ENCODE results near the gene DDIT4.
"Not testable (repeated sequence)": the region's sequence is repeated elsewhere in the genome, so short reads cannot be mapped to it uniquely, and the experiment has no call there.

Gene DDIT4

GRCh38 chr10:72297281-72297804, 23.6 kb downstream of the DDIT4 start:
- Histone ChIP-seq H3K27ac (peak overlapping the region; percentile 89), H3K27me3 (ENCODE audit: insufficient read depth, low read depth, severe bottlenecking) (no peaks in the 10 kb centered on the region), H3K4me3 (ENCODE audit: low read depth, low read length) (peak overlapping the region; percentile 55), H3K9me3 (ENCODE audit: severe bottlenecking) (no peaks in the 10 kb centered on the region), H3K36me3 (no peaks in the 10 kb centered on the region)
- DNase-seq: no peak
- TF ChIP-seq CTCF (IDR thresholded peaks at IDR 0.05; ENCODE audit: low read depth, low read length): no peak

GRCh38 chr10:72297805-72298591, 24.3 kb downstream of the DDIT4 start:
- no peak for TF ChIP-seq CTCF (IDR thresholded peaks at IDR 0.05; ENCODE audit: low read depth, low read length)
- no peaks in the 10 kb centered on the region for H3K36me3 ChIP-seq
- H3K4me3 ChIP-seq (ENCODE audit: low read depth, low read length): peak overlapping the region; percentile 55
- peak overlapping the region; percentile 89 for H3K27ac ChIP-seq
- no peaks in the 10 kb centered on the region for H3K27me3 ChIP-seq (ENCODE audit: insufficient read depth, low read depth, severe bottlenecking)
- H3K9me3 ChIP-seq (ENCODE audit: severe bottlenecking): no peaks in the 10 kb centered on the region
- DNase-seq: peak; percentile 99

- no peaks in the 10 kb centered on the region for H3K27me3 ChIP-seq (ENCODE audit: insufficient read depth, low read depth, severe bottlenecking)
- no peaks in the 10 kb centered on the region for H3K36me3 ChIP-seq
- H3K9me3 ChIP-seq (ENCODE audit: severe bottlenecking): no peaks in the 10 kb centered on the region
- DNase-seq: no peak
- TF ChIP-seq CTCF (IDR thresholded peaks at IDR 0.05; ENCODE audit: low read depth, low read length): no peak
- H3K4me3 ChIP-seq (ENCODE audit: low read depth, low read length): peak overlapping the region; percentile 55; the same call in 1 of the 2 replicates
- H3K27ac ChIP-seq: peak overlapping the region; percentile 89
Measured at GRCh38 chr10:72298592-72299519, 25.1 kb downstream of the DDIT4 start.

GRCh38 chr10:72303424-72304128, 29.9 kb downstream of the DDIT4 start:
- H3K4me3 ChIP-seq (ENCODE audit: low read depth, low read length): no peak overlapping the region
- no peak for DNase-seq
- no peaks in the 10 kb centered on the region for H3K27me3 ChIP-seq (ENCODE audit: insufficient read depth, low read depth, severe bottlenecking)
- no peaks in the 10 kb centered on the region for H3K9me3 ChIP-seq (ENCODE audit: severe bottlenecking)
- no peaks in the 10 kb centered on the region for H3K36me3 ChIP-seq
- TF ChIP-seq CTCF (IDR thresholded peaks at IDR 0.05; ENCODE audit: low read depth, low read length): no peak
- H3K27ac ChIP-seq: no peak overlapping the region

GRCh38 chr10:72306215-72306760, 32.6 kb downstream of the DDIT4 start:
- no peaks in the 10 kb centered on the region for H3K27me3 ChIP-seq (ENCODE audit: insufficient read depth, low read depth, severe bottlenecking)
- no peaks in the 10 kb centered on the region for H3K36me3 ChIP-seq
- H3K4me3 ChIP-seq (ENCODE audit: low read depth, low read length): no peak overlapping the region
- H3K27ac ChIP-seq: no peak overlapping the region
- TF ChIP-seq CTCF (IDR thresholded peaks at IDR 0.05; ENCODE audit: low read depth, low read length): no peak
- DNase-seq: no peak
- no peaks in the 10 kb centered on the region for H3K9me3 ChIP-seq (ENCODE audit: severe bottlenecking)

GRCh38 chr10:72307711-72308110, 34.0 kb downstream of the DDIT4 start:
- H3K27ac ChIP-seq; DNase-seq; H3K9me3 ChIP-seq (ENCODE audit: severe bottlenecking); H3K36me3 ChIP-seq; H3K27me3 ChIP-seq (ENCODE audit: insufficient read depth, low read depth, severe bottlenecking); H3K4me3 ChIP-seq (ENCODE audit: low read depth, low read length): not testable (repeated sequence)

All from WERI-Rb-1 (cell line).